ENCODE results near the gene TTF1. TPM values are rescaled to one million over a fixed set of nuclear protein-coding genes. Genes with fewer than 3 reads are reported as not detected.
A peak's percentile ranks its signal among the peaks of the same experiment; 100 is the strongest.

The TTF1 gene, protein sequence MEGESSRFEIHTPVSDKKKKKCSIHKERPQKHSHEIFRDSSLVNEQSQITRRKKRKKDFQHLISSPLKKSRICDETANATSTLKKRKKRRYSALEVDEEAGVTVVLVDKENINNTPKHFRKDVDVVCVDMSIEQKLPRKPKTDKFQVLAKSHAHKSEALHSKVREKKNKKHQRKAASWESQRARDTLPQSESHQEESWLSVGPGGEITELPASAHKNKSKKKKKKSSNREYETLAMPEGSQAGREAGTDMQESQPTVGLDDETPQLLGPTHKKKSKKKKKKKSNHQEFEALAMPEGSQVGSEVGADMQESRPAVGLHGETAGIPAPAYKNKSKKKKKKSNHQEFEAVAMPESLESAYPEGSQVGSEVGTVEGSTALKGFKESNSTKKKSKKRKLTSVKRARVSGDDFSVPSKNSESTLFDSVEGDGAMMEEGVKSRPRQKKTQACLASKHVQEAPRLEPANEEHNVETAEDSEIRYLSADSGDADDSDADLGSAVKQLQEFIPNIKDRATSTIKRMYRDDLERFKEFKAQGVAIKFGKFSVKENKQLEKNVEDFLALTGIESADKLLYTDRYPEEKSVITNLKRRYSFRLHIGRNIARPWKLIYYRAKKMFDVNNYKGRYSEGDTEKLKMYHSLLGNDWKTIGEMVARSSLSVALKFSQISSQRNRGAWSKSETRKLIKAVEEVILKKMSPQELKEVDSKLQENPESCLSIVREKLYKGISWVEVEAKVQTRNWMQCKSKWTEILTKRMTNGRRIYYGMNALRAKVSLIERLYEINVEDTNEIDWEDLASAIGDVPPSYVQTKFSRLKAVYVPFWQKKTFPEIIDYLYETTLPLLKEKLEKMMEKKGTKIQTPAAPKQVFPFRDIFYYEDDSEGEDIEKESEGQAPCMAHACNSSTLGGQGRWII
- total RNA-seq: 10 to 100 TPM; 12.4 to 12.8 TPM
- polyA plus RNA-seq (2013, experiment 1 of 2): 17.9 TPM
- 18.4 TPM for polyA plus RNA-seq (2013, experiment 2 of 2)
- total RNA-seq: 19.8 to 68.1 (median 37.1) reads per million in 172 experiments

DNA sequence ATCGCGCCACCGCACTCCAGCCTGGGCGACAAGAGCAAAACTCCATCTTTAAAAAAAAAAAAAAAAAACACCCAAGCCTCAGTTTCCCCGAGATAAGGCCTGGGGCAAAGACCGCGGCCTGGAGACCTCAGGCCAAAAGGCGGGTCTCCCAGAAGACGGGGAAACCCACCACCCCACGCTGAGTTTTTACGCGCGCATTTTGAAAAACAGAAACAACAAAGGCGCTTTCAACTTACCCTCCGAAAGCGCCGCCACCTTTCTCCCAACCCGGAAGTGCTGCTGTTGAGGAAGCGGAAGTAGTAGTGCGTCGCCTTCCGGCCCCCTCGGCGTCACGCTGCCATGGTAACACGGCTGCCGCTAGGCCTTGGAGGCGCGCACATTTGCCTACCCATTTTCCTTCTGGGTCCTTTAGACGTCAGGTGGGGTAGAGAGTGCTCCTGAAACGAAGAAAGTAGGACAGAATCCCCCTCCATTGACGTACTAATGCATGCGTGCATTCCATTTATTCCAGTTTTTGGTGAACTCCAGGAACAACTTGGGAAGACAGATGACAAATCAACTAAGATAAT is at the start of gene TTF1:
TTF1 (minus strand) TSS at position 287 of the 569 bp plus-strand sequence. CDS start 4,019 bp downstream, outside the sequence.
- TF ChIP-seq, protein P1, sequence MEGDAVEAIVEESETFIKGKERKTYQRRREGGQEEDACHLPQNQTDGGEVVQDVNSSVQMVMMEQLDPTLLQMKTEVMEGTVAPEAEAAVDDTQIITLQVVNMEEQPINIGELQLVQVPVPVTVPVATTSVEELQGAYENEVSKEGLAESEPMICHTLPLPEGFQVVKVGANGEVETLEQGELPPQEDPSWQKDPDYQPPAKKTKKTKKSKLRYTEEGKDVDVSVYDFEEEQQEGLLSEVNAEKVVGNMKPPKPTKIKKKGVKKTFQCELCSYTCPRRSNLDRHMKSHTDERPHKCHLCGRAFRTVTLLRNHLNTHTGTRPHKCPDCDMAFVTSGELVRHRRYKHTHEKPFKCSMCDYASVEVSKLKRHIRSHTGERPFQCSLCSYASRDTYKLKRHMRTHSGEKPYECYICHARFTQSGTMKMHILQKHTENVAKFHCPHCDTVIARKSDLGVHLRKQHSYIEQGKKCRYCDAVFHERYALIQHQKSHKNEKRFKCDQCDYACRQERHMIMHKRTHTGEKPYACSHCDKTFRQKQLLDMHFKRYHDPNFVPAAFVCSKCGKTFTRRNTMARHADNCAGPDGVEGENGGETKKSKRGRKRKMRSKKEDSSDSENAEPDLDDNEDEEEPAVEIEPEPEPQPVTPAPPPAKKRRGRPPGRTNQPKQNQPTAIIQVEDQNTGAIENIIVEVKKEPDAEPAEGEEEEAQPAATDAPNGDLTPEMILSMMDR (IDR thresholded peaks at IDR 0.05): no peak
- Mint-ChIP-seq H3K36me3 (ENCODE audit: low read depth) (peaks cover 32% of the 10 kb centered on the region), H3K4me1 (ENCODE audit: low read depth) (peaks cover 63% of the 10 kb centered on the region), H3K4me3 (peak within 1 kb of the TSS; percentile 89), H3K27ac (peak within 1 kb of the TSS; percentile 83), H3K27me3 (peaks cover 16% of the 10 kb centered on the region), H3K9me3 (no peaks in the 10 kb centered on the region)
- ChIA-PET CTCF (no interaction called here), POLR2A (interaction anchor here (0.9 to 1.0 kb wide), 2 partner anchors 56 to 263 kb away, joined by 3 to 5 read pairs; partner anchors contain the start of genes DDX31 and GTF3C4)
- H3K4me1 ChIP-seq (ENCODE audit: insufficient read depth, low read length): peaks cover 59% of the 10 kb centered on the region
- peak within 1 kb of the TSS; percentile 72 for H3K4me3 ChIP-seq (ENCODE audit: low read length)
- intact Hi-C loops (cut with DNase I, micrococcal nuclease): loop anchor here (1.0 to 10.0 kb wide), 8 partner anchors 51 to 1282 kb away; partner anchors contain the start of genes GTF3C4 (in 1 of the 2), MED22 (in 1 of the 2), MED27 (in 1 of the 2) and NUP214 (in 1 of the 2)
- peaks cover 12 to 13% of the 10 kb centered on the region in 2 experiments for H3K27me3 ChIP-seq (ENCODE audit: control insufficient read depth in 1 of 2, insufficient read depth in 2 of 2, low read length in 2 of 2)
- DNase-seq (peak; percentile 86 to 97 (median 94)), ATAC-seq (ENCODE audit: poor library complexity) (peak; percentile 76)
- H3K27ac ChIP-seq (ENCODE audit: low read depth in 1 of 2, low read length in 2 of 2): peak within 1 kb of the TSS; percentile 48 to 60
- peaks cover 18% of the 10 kb centered on the region for H3K36me3 ChIP-seq (ENCODE audit: insufficient read depth, low read length)
- no peaks in the 10 kb centered on the region for H3K9me3 ChIP-seq (ENCODE audit: control insufficient read depth in 1 of 2, insufficient read depth in 1 of 2, low read length in 2 of 2)

DNA sequence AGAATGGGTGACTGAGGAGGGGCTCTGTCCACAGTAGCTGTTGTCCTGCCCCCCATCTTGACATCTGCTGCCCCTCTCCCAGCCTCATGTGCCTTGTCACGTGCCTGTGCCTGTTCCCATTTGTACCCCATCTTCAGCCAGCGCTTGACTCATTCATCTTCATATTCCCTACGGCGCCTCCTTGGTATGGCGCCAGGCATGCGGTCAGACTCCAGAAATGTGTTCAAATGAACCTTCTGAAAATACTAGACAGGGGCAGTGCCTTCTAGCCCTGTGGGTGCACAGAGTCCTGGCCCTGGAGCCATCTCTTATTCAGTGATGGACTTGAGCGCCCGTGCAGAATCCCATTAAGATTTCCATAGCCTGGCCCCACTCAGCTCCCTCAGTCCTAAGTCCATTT is 49.6 kb upstream of the TTF1 start:
- intact Hi-C loops (cut with DNase I, micrococcal nuclease): no loop called here
- Mint-ChIP-seq H3K9me3 (no peaks in the 10 kb centered on the region), H3K4me3 (no peak overlapping the region), H3K4me1 (ENCODE audit: low read depth) (no peaks in the 10 kb centered on the region), H3K27ac (no peak overlapping the region), H3K27me3 (peaks cover 20% of the 10 kb centered on the region), H3K36me3 (ENCODE audit: low read depth) (no peaks in the 10 kb centered on the region)
- TF ChIP-seq, protein P1 (IDR thresholded peaks at IDR 0.05): no peak
- Histone ChIP-seq H3K4me1 (ENCODE audit: insufficient read depth, low read length) (no peaks in the 10 kb centered on the region), H3K27ac (ENCODE audit: low read depth in 1 of 2, low read length in 2 of 2) (no peak overlapping the region), H3K36me3 (ENCODE audit: insufficient read depth, low read length) (no peaks in the 10 kb centered on the region), H3K4me3 (ENCODE audit: low read length) (no peak overlapping the region), H3K9me3 (ENCODE audit: control insufficient read depth in 1 of 2, insufficient read depth in 1 of 2, low read length in 2 of 2) (no peaks in the 10 kb centered on the region), H3K27me3 (ENCODE audit: control insufficient read depth in 1 of 2, insufficient read depth in 2 of 2, low read length in 2 of 2) (no peaks in the 10 kb centered on the region)
- ATAC-seq (ENCODE audit: poor library complexity) (no peak), DNase-seq (no peak)
- POLR2A ChIA-PET: no interaction called here
- CTCF ChIA-PET: no interaction called here

DNA sequence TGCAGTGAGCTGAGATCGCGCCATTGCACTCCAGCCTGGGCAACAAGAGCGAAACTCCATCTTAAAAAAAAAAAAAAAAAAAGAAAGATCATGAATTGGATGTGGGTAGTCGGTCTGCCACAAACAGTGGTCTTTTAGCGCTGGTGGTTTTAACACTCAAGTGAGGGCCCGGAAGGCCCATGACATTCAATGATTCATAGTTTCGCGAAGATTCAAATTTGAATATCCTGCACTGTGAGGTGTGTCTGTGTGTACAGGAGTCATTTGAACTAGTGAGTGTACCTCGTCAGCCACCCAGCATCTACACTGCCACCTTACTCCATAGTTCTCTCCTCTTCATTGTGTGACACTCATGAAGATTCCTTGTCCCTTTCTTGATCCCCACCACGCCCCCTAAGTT is 44.6 kb upstream of the TTF1 start:
- TF ChIP-seq, protein P1 (IDR thresholded peaks at IDR 0.05): no peak
- Histone ChIP-seq H3K9me3 (ENCODE audit: control insufficient read depth in 1 of 2, insufficient read depth in 1 of 2, low read length in 2 of 2) (no peaks in the 10 kb centered on the region), H3K27me3 (ENCODE audit: control insufficient read depth in 1 of 2, insufficient read depth in 2 of 2, low read length in 2 of 2) (peaks cover 0 to 2% of the 10 kb centered on the region in 2 experiments), H3K36me3 (ENCODE audit: insufficient read depth, low read length) (no peaks in the 10 kb centered on the region), H3K27ac (ENCODE audit: low read depth in 1 of 2, low read length in 2 of 2) (no peak overlapping the region), H3K4me1 (ENCODE audit: insufficient read depth, low read length) (no peaks in the 10 kb centered on the region), H3K4me3 (ENCODE audit: low read length) (no peak overlapping the region)
- ChIA-PET POLR2A (no interaction called here), CTCF (interaction anchor here (0.7 kb wide), 1 partner anchor 1508 kb away, joined by 3 read pairs; no protein-coding TSS in a partner anchor)
- intact Hi-C loops (cut with DNase I, micrococcal nuclease): no loop called here
- Mint-ChIP-seq H3K36me3 (ENCODE audit: low read depth) (no peaks in the 10 kb centered on the region), H3K9me3 (no peaks in the 10 kb centered on the region), H3K27me3 (peaks cover 50% of the 10 kb centered on the region), H3K4me1 (ENCODE audit: low read depth) (no peaks in the 10 kb centered on the region), H3K4me3 (no peak overlapping the region), H3K27ac (no peak overlapping the region)
- ATAC-seq (ENCODE audit: poor library complexity) (peak; percentile 14), DNase-seq (peak in 4 of 14 experiments; percentile 4 to 71 (median 37))
